Mucosa of stomach (tissue), 1 donor: ENCODE data around the gene FHOD1.

Experiments
- H3K27me3 ChIP-seq: one replicate; pipeline ENCODE4 v1.7.0; 2013; ENCODE audit warnings: mild to moderate bottlenecking, low read length; ENCODE audit not compliant: control insufficient read depth, insufficient read depth
- H3K36me3 ChIP-seq: one replicate; pipeline ENCODE4 v1.7.0; 2013; ENCODE audit warnings: low read length; ENCODE audit not compliant: control insufficient read depth, insufficient read depth
- H3K4me1 ChIP-seq: one replicate; pipeline ENCODE4 v1.7.0; 2013; ENCODE audit warnings: mild to moderate bottlenecking, low read length; ENCODE audit not compliant: control insufficient read depth, insufficient read depth
- H3K4me3 ChIP-seq: one replicate; pipeline ENCODE4 v1.7.0; 2013; ENCODE audit warnings: low read length
- H3K9ac ChIP-seq: one replicate; pipeline ENCODE4 v1.7.0; 2013; ENCODE audit warnings: mild to moderate bottlenecking, low read length, moderate library complexity
- H3K9me3 ChIP-seq: one replicate; pipeline ENCODE4 v1.7.0; 2013; ENCODE audit warnings: mild to moderate bottlenecking, low read length, moderate library complexity; ENCODE audit not compliant: control insufficient read depth
- donor health status: Pancreatic carcinoma.

The FHOD1 gene

DNA sequence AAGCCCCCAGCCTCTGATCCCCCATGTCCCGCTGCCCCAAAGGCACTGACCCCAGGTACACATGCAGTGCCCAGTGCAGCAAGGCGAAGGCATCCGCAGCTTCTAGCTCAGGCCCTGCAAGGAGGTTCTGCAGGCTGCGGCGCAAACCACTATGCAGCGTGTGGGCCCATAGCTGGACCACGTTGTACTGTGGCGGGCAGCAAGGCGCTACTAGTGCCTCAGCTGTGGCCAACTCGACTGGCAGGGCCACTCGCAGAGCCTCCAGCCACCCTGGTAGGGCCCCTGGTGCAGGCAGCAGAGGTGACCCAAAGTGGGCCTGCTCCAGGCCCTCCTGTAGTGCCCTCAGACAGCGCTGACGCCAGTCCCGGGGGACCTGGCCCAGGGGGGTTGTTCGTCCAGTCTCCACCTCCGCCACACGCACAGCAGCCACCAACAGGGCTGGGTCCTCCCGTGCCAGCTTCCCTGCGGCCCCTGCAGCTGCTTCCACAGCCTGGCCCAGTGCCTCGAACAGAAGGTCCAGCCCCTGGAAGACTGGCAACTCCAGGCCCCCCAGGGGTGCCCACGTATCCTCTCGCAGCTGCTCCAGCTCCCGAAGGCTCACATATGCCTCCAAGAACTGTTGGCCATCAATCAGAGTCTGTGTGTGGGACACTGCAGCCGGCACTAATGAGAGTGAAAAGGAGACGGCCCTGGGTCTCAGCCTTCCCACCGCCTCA is 59.9 kb downstream of the FHOD1 start:
- no peak overlapping the region for H3K4me3 ChIP-seq
- no peaks in the 10 kb centered on the region for H3K36me3 ChIP-seq
- no peaks in the 10 kb centered on the region for H3K27me3 ChIP-seq
- no peaks in the 10 kb centered on the region for H3K9me3 ChIP-seq
- H3K4me1 ChIP-seq: peaks cover 37% of the 10 kb centered on the region
- no peak overlapping the region for H3K9ac ChIP-seq

DNA sequence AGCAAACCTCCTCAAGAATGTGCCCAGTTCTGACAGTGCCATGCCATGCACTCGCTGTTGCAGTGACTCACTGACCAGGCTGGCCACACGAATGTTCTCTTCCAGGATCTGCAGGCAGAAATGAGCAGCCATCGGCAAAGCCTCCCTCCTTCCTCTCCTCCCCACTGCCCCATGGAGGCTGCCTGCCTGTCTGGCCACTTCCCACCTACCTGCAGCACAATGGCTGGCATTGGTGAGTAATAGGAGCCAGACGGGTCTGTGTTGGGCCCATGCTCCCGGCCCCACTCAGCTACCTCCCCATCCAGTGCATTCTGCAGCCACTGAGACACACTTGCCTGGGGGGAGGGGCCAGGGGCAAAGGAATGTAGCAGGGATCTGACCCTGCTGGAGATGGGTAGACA is 60.7 kb downstream of the FHOD1 start:
- H3K27me3 ChIP-seq: no peaks in the 10 kb centered on the region
- H3K36me3 ChIP-seq: no peaks in the 10 kb centered on the region
- H3K4me3 ChIP-seq: no peak overlapping the region
- no peaks in the 10 kb centered on the region for H3K9me3 ChIP-seq
- H3K9ac ChIP-seq: no peak overlapping the region
- H3K4me1 ChIP-seq: peaks cover 33% of the 10 kb centered on the region

DNA sequence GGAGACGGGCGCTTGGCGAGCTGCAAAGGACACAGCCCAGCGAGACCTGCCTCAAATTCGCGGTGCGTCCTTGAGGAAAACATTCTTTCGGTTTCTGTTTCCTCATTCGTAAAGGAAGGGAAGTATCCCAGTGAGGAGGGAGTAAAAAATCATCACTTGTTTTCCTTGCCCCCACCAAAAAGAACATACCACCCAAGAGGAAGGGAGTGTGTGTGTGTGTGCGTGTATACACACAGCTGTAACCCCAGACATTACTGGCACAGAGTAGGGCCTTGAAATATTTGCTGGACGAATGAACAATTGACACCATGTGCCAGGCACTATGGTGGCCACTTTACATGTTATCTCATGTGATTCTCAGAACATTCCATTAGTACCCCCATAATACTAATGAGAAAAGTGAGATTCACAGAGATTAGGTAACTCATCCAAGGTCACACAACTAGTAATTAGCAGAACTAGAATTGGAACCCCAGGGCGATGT is 61.6 kb downstream of the FHOD1 start:
- Histone ChIP-seq H3K4me3 (no peak overlapping the region), H3K27me3 (no peaks in the 10 kb centered on the region)

DNA sequence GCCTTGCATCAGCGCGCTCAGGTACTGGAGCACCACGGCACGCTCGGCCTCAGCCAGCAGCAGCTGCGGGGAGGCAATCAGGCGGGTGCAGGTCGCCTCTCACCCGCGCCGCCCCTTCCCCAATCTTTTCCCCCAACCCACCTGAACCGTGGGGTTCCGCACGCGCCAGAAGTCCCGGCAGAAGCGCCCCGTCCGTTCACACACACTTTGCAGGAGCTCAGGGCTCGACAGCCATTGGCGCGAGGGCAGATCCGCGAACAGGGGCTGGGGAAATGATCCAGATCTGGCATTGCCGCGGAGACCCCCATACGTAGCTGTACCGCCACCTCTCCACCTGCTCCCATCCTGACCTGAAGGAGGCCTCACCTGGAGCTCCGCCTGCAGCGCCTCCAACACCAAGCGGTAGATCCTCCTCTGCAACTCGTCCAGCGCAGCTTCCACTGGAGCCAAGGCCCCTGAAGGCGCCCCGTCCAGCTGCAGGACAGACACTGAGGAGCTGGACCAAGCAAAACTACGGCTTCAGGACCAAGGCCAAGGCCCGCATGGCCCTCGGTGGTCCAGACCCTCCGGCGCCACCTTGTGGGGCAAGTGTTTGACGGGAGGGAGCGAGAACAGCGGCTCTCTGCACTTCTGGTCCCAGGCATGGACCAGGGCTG is 62.2 kb downstream of the FHOD1 start:
- Histone ChIP-seq H3K36me3 (no peaks in the 10 kb centered on the region), H3K9ac (no peak overlapping the region), H3K4me3 (no peak overlapping the region)

More for the DNA sequence above, 61.6 kb downstream of the FHOD1 start:
- Histone ChIP-seq H3K4me1 (peaks cover 27% of the 10 kb centered on the region), H3K9ac (no peak overlapping the region), H3K9me3 (no peaks in the 10 kb centered on the region), H3K36me3 (no peaks in the 10 kb centered on the region)

GRCh38 chr16:67184453-67184994 is 62.8 kb downstream of the FHOD1 start:
- no peaks in the 10 kb centered on the region for H3K36me3 ChIP-seq
- H3K9me3 ChIP-seq: no peaks in the 10 kb centered on the region
- H3K4me1 ChIP-seq: peaks cover 22% of the 10 kb centered on the region
- H3K4me3 ChIP-seq: peak overlapping the region; percentile 75
- no peaks in the 10 kb centered on the region for H3K27me3 ChIP-seq
- no peak overlapping the region for H3K9ac ChIP-seq

More for the DNA sequence above, 62.2 kb downstream of the FHOD1 start:
- H3K9me3 ChIP-seq: no peaks in the 10 kb centered on the region
- H3K27me3 ChIP-seq: no peaks in the 10 kb centered on the region
- H3K4me1 ChIP-seq: peaks cover 22% of the 10 kb centered on the region

DNA sequence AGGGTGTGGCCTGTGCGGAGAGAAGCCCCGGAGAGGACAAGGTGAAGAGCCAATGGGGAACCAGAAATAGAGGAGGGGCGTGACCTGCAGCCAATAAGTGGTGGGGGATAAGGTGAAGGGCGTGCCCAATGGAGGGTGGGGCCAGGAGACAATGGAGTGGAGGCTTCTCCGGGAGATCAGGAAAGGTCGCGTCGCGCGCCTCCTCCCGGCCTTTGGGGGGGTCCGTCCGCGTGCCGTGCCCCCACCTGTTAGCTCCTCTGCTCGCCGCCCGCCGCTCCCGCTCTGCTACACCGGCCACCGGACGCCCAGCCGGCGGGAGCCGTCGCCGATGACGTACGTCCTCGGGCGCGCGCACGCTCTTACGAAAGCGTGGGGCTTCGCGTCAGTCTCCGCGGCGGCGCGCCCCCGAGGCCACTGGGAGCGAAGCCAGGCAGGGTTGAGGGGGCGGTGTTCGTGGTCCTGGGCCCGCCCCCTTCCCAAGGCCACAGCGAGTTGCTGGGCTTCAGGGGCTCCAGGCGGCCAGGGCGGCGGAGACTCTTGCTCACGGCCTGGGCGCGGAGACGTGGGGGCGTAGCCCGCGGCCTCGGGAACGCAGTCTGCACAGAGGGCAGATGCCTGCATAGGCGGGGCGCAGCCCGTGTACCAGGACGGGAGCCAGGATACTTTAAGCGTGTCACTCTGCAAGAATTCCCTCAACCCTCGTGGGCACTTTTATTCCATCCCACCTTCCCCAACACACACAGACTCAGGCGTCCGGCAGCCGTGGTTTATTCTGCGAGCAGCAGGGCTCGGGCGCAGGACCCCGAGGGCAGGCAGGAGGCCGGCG is 63.4 kb downstream of the FHOD1 start, which contains the start of gene MATCAP1:
TSS of gene MATCAP1 (minus strand) at position 337 of the 826 bp plus-strand sequence. CDS start 3,353 bp downstream, outside the sequence.
- Histone ChIP-seq H3K27me3 (no peaks in the 10 kb centered on the region), H3K4me3 (peak within 1 kb of the TSS; percentile 75), H3K9ac (peak within 1 kb of the TSS; percentile 85), H3K36me3 (no peaks in the 10 kb centered on the region), H3K4me1 (peaks cover 29% of the 10 kb centered on the region), H3K9me3 (no peaks in the 10 kb centered on the region)

GRCh38 chr16:67183284-67183626 is 64.0 kb downstream of the FHOD1 start:
- Histone ChIP-seq H3K4me1 (peaks cover 34% of the 10 kb centered on the region), H3K36me3 (no peaks in the 10 kb centered on the region), H3K9me3 (no peaks in the 10 kb centered on the region), H3K27me3 (no peaks in the 10 kb centered on the region), H3K9ac (peak overlapping the region; percentile 85), H3K4me3 (peak overlapping the region; percentile 75)

GRCh38 chr16:67182288-67182687 is 65.0 kb downstream of the FHOD1 start:
- H3K9me3 ChIP-seq: no peaks in the 10 kb centered on the region
- no peak overlapping the region for H3K9ac ChIP-seq
- H3K4me1 ChIP-seq: peaks cover 42% of the 10 kb centered on the region
- H3K4me3 ChIP-seq: no peak overlapping the region
- no peaks in the 10 kb centered on the region for H3K36me3 ChIP-seq
- no peaks in the 10 kb centered on the region for H3K27me3 ChIP-seq

DNA sequence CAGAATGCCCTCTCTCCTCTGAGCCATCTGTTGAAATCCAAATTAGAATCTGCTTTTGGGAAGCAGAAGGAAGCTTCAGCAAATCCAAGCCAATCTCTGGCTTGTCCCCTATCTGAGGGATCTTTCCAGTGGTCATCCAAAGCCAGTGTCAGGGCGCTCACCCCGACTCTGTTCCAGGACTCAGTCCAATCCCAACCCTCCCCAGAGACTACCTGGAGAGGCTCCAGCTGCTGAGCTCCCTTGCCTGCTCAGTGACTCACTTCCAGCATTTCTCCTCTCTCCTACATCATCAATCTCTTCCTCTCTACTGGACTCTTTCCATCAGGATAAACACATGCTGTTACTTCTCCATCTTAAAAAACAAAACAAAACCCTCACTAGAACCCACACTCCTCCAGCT is 65.9 kb downstream of the FHOD1 start:
- Histone ChIP-seq H3K9ac (no peak overlapping the region), H3K4me1 (peaks cover 42% of the 10 kb centered on the region), H3K4me3 (no peak overlapping the region), H3K9me3 (no peaks in the 10 kb centered on the region), H3K27me3 (no peaks in the 10 kb centered on the region), H3K36me3 (no peaks in the 10 kb centered on the region)

GRCh38 chr16:67180166-67180565 is 67.1 kb downstream of the FHOD1 start:
- no peaks in the 10 kb centered on the region for H3K36me3 ChIP-seq

GRCh38 chr16:67179421-67180080 is 67.7 kb downstream of the FHOD1 start:
- no peak overlapping the region for H3K4me3 ChIP-seq
- H3K27me3 ChIP-seq: peaks cover 3% of the 10 kb centered on the region
- no peaks in the 10 kb centered on the region for H3K9me3 ChIP-seq
- H3K9ac ChIP-seq: no peak overlapping the region
- H3K4me1 ChIP-seq: peaks cover 34% of the 10 kb centered on the region
- H3K36me3 ChIP-seq: no peaks in the 10 kb centered on the region

More at GRCh38 chr16:67180166-67180565, 67.1 kb downstream of the FHOD1 start:
- no peaks in the 10 kb centered on the region for H3K27me3 ChIP-seq
- H3K4me3 ChIP-seq: no peak overlapping the region
- H3K9me3 ChIP-seq: no peaks in the 10 kb centered on the region
- peaks cover 36% of the 10 kb centered on the region for H3K4me1 ChIP-seq
- H3K9ac ChIP-seq: no peak overlapping the region
